CD4-positive, alpha-beta T cell (primary cell): ENCODE data around the gene AFF3. TPM values are rescaled to one million over a fixed set of nuclear protein-coding genes. Genes with fewer than 3 reads are reported as not detected.

Source experiments
- ATAC-seq: fragments of 200-7000 bp; cut with Tn5 transposase; one replicate; pipeline ENCODE4 v1.10.0; 2022; ENCODE audit warnings: mild to moderate bottlenecking; ENCODE audit not compliant: poor library complexity
- CTCF ChIA-PET: fragments of 350-600 bp; sonication (Branson Sonifier 250); formaldehyde crosslinking; loops from one replicate; lab custom pipeline; 2021; ENCODE audit warnings: antibody characterized with exemption, inconsistent platforms; lab: Charles Lee
- POLR2A ChIA-PET: fragments of 350-600 bp; sonication (Branson Sonifier 250); formaldehyde crosslinking; loops from one replicate; lab custom pipeline; 2021; ENCODE audit warnings: antibody characterized with exemption, inconsistent platforms; lab: Charles Lee
- DNase-seq, 14 experiments: peaks; one replicate each; pipeline ENCODE4 v3.0.0-alpha.2; 2013 to 2020; ENCODE audit warnings: mixed read lengths in 2 of 14
- H3K27ac ChIP-seq, 2 donors: one replicate each; pipeline versions ENCODE4 v1.5.1 to v1.7.0; 2013; ENCODE audit warnings: low read length in 2 of 2, low read depth in 1 of 2, mild to moderate bottlenecking in 1 of 2
- H3K27me3 ChIP-seq, 2 experiments: 1 replicate in 1 of 2; 2 replicates in 1 of 2; pipeline versions ENCODE4 v1.6.1 to v1.7.0; 2013; ENCODE audit warnings: low read length in 2 of 2, control low read depth in 1 of 2, mild to moderate bottlenecking in 1 of 2, moderate library complexity in 1 of 2; ENCODE audit not compliant: insufficient read depth in 2 of 2, control insufficient read depth in 1 of 2
- H3K36me3 ChIP-seq: one replicate; pipeline ENCODE4 v1.6.1; 2013; ENCODE audit warnings: low read length, control low read depth; ENCODE audit not compliant: insufficient read depth
- H3K4me1 ChIP-seq: one replicate; pipeline ENCODE4 v1.6.1; 2013; ENCODE audit warnings: low read length, control low read depth; ENCODE audit not compliant: insufficient read depth
- H3K4me3 ChIP-seq: one replicate; pipeline ENCODE4 v1.5.1; 2013; ENCODE audit warnings: mild to moderate bottlenecking, low read length, moderate library complexity
- H3K9me3 ChIP-seq, 2 experiments: 1 replicate in 1 of 2; 2 replicates in 1 of 2; pipeline versions ENCODE4 v1.6.1 to v1.7.0; 2013; ENCODE audit warnings: low read length in 2 of 2, mild to moderate bottlenecking in 2 of 2, control low read depth in 1 of 2, moderate library complexity in 1 of 2; ENCODE audit not compliant: control insufficient read depth in 1 of 2, insufficient read depth in 1 of 2
- H3K27ac Mint-ChIP-seq: one replicate; pipeline ENCODE4 v1.8.0; 2020; ENCODE audit warnings: mixed read lengths
- H3K27me3 Mint-ChIP-seq: one replicate; pipeline ENCODE4 v1.8.0; 2021; ENCODE audit warnings: mixed read lengths
- H3K36me3 Mint-ChIP-seq: one replicate; pipeline ENCODE4 v1.8.0; 2021; ENCODE audit warnings: low read depth, mixed read lengths
- H3K4me1 Mint-ChIP-seq: one replicate; pipeline ENCODE4 v1.8.0; 2021; ENCODE audit warnings: low read depth, mixed read lengths
- H3K4me3 Mint-ChIP-seq: one replicate; pipeline ENCODE4 v1.8.0; 2020; ENCODE audit warnings: mild to moderate bottlenecking, mixed read lengths
- H3K9me3 Mint-ChIP-seq: one replicate; pipeline ENCODE4 v1.8.0; 2020; ENCODE audit warnings: mixed read lengths
- intact Hi-C, 2 experiments: fragments of 100-400 bp; cut with DNase I in 1 of 2; cut with micrococcal nuclease in 1 of 2; formaldehyde crosslinking; loops; one replicate each; pipeline versions ENCODE4 v1.15.1 to v1.9.0; 2023 to 2025; cut with DNase I, micrococcal nuclease
- total RNA-seq, 174 experiments: library from RNA in 2 of 174; stranded (reverse) in 2 of 174; gene quantifications; one replicate each; pipeline ENCODE4 v1.2.3 and lab custom pipeline; 2021 to 2026
- TF ChIP-seq, protein P1 (sequence below): fragments of 200-600 bp; IDR thresholded peaks from one replicate; pipeline ENCODE4 v1.8.0; 2022; ENCODE audit warnings: antibody characterized with exemption, mild to moderate bottlenecking

The AFF3 gene
- total RNA-seq, 2 experiments from 2014 or later: 15.4 to 15.7 TPM

DNA sequence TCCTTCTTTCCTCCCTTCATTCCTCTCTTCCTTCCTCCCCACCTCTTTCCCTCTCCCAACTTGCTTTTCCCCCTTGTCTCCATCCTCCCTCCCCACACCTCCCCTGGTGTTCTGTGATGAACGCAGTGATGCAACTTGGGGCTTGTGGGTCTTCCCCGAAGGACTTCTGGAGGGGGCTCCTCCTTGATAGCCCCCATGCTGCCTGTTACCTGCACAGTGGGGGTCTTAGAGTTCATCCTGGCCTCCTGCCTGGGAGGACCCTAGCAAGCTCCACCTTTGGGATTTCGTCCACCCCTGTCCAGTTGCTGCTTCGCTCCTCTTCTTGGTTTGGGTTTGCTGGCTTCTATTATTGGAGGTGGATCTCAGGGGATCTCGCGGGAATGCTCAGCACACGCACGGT, 43.7 kb upstream of the AFF3 start:
- Mint-ChIP-seq H3K4me3 (no peak overlapping the region), H3K27me3 (no peaks in the 10 kb centered on the region), H3K4me1 (no peaks in the 10 kb centered on the region), H3K9me3 (no peaks in the 10 kb centered on the region), H3K27ac (no peak overlapping the region), H3K36me3 (no peaks in the 10 kb centered on the region)
- Histone ChIP-seq H3K36me3 (no peaks in the 10 kb centered on the region), H3K9me3 (no peaks in the 10 kb centered on the region), H3K27ac (no peak overlapping the region), H3K27me3 (no peaks in the 10 kb centered on the region), H3K4me3 (no peak overlapping the region), H3K4me1 (no peaks in the 10 kb centered on the region)
- TF ChIP-seq, protein P1, sequence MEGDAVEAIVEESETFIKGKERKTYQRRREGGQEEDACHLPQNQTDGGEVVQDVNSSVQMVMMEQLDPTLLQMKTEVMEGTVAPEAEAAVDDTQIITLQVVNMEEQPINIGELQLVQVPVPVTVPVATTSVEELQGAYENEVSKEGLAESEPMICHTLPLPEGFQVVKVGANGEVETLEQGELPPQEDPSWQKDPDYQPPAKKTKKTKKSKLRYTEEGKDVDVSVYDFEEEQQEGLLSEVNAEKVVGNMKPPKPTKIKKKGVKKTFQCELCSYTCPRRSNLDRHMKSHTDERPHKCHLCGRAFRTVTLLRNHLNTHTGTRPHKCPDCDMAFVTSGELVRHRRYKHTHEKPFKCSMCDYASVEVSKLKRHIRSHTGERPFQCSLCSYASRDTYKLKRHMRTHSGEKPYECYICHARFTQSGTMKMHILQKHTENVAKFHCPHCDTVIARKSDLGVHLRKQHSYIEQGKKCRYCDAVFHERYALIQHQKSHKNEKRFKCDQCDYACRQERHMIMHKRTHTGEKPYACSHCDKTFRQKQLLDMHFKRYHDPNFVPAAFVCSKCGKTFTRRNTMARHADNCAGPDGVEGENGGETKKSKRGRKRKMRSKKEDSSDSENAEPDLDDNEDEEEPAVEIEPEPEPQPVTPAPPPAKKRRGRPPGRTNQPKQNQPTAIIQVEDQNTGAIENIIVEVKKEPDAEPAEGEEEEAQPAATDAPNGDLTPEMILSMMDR: no peak
- intact Hi-C loops: no loop called here
- no peak for DNase-seq
- ChIA-PET POLR2A (no interaction called here), CTCF (no interaction called here)
- ATAC-seq: no peak

DNA sequence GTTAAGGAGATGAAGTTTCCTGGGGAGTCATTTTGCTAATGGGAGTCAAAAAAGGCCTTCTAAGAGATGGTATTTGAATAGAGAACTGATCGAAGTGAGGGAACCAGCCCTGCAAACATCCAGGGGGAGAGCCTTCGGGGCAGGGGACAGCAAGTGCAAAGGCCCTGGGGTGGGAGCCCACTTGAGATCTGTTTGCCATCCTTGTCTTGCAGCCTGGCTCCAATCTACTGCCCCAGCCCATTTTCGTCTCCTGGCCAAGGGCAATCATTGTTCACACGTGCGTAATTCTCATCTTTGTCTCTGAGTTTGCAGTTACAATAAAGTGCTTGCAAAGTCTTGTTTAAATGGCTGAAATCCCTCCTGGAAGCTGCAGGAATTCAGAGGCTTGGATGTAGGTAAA, 43.1 kb upstream of the AFF3 start:
- Histone ChIP-seq H3K9me3 (no peaks in the 10 kb centered on the region), H3K27ac (no peak overlapping the region), H3K27me3 (no peaks in the 10 kb centered on the region), H3K4me1 (no peaks in the 10 kb centered on the region), H3K36me3 (no peaks in the 10 kb centered on the region), H3K4me3 (no peak overlapping the region)
- Mint-ChIP-seq H3K36me3 (no peaks in the 10 kb centered on the region), H3K27ac (no peak overlapping the region), H3K27me3 (no peaks in the 10 kb centered on the region), H3K9me3 (no peaks in the 10 kb centered on the region), H3K4me3 (no peak overlapping the region), H3K4me1 (no peaks in the 10 kb centered on the region)
- intact Hi-C loops: no loop called here
- TF ChIP-seq, protein P1: no peak
- POLR2A ChIA-PET: no interaction called here
- CTCF ChIA-PET: no interaction called here
- ATAC-seq: no peak
- DNase-seq: no peak

DNA sequence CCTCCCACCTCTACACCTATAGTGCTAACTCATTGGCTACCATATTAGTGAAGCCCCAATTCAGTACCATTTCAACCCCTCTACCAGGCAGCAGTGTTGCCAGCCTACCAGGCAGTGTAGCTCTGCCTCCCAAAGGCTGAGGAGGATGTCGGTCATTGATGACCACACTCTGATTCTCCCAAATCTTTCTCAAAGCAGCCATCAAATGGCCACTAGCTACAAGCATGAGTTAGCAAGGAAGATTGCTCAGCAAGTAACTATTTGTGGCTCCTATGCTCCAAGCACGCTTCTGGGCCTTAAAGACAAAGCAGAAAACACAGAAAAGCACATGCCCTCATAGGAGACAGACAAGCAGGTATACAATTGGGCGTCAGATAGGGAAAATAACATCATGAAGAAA, 42.7 kb upstream of the AFF3 start:
- H3K4me3 Mint-ChIP-seq: no peak overlapping the region
- ChIA-PET POLR2A (no interaction called here), CTCF (no interaction called here)
- H3K9me3 Mint-ChIP-seq: no peaks in the 10 kb centered on the region
- no peak for ATAC-seq
- Histone ChIP-seq H3K9me3 (no peaks in the 10 kb centered on the region), H3K36me3 (no peaks in the 10 kb centered on the region), H3K4me1 (no peaks in the 10 kb centered on the region), H3K27ac (no peak overlapping the region), H3K27me3 (no peaks in the 10 kb centered on the region), H3K4me3 (no peak overlapping the region)
- no peaks in the 10 kb centered on the region for H3K27me3 Mint-ChIP-seq
- no peaks in the 10 kb centered on the region for H3K36me3 Mint-ChIP-seq
- intact Hi-C loops: no loop called here
- no peak overlapping the region for H3K27ac Mint-ChIP-seq
- TF ChIP-seq, protein P1: no peak
- no peak for DNase-seq
- H3K4me1 Mint-ChIP-seq: no peaks in the 10 kb centered on the region
